DMS 273 treated with DMSO at 0.1 percent for 48 hours (cell line): ENCODE results near the gene TRIOBP.
"Not testable (repeated sequence)": the region's sequence is repeated elsewhere in the genome, so short reads cannot be mapped to it uniquely, and the experiment has no call there.

Source experiments
- DNase-seq: peaks from one replicate; lab custom pipeline; 2025; lab: John Stamatoyannopoulos, UW

Gene TRIOBP

GRCh38 chr22:37775785-37776638 lies 79.2 kb downstream of the TRIOBP start:
- DNase-seq: no peak

DNA sequence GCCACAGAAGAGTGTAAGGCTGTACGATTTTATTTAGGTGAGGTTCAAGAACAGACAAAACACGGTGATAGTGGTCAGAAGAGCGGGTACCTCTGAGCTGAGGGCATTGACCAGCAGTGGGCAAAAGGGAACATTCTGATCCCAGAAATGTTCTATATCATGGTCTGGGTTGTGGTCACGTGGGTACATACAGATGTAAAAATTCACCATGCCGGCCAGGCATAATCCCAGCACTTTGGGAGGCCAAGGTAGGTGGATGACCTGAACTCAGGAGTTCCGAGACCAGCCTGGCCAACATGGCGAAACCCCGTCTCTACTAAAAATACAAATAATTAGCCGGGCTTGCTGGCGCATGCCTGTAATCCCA lies 79.8 kb downstream of the TRIOBP start:
- DNase-seq: no peak

GRCh38 chr22:37777122-37777687 lies 80.4 kb downstream of the TRIOBP start:
- no peak for DNase-seq

DNA sequence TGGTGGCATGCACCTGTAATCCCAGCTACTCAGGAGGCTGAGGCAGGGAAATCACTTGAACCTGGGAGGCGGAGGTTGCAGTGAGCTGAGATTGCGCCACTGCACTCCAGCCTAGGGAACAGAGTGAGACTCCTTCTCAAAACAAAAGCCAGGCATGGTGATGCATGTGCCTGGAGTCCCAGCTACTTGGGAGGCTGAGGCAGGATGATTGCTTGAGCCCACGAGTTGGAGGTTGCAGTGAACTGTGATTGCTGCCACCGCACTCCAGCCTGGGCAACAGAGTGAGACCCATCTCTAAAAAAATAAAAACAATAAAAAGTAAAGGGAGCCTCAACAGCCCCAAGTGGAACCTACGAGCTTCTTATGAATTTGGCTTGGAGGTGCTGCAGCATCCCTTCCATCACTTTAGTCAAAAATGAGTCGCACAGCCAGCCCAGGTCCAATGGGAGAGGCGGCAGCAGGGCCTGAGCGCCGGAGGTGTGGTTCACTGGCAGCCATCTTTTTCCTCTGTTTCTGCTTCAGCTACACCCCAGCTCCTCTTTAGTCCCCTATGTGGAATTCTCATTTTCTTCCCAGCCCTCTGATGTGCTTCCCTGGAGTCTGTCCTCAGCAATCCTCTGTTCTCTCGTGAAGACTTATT lies 81.6 kb downstream of the TRIOBP start:
- DNase-seq: no peak

DNA sequence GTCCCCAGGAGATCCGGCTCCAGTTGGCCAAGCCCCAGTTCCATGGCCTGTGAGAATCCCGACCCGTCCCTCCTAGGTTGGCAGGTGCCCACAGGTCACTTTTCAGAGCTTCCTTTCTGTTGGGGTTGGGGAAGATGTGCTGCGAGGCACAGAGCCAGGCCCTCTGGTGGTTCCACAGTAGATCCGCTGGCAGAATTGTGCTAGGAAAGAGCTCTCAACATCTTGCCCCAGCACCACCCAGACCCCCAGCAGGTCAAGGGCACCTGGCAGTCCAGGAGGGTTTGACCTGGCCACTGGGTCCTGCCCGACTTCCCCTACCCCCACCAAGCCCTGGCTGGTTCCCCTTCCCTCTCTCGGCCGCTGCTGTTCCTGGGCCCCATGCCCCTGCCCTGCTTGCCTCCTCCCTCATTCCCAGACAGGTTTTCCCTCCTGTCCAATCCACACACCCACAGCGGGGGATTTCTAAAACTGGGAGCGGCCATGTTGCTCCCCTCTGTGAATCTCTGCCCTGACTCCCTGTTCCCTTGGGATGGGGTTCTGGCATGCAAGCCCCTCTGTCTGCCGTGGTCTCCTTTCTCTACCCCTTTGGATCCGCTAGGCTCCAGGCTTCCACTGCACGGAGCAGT lies 84.7 kb downstream of the TRIOBP start:
- DNase-seq: no peak

GRCh38 chr22:37782340-37783168 lies 85.7 kb downstream of the TRIOBP start:
- DNase-seq: no peak

GRCh38 chr22:37784829-37785495 lies 88.1 kb downstream of the TRIOBP start:
- no peak for DNase-seq

GRCh38 chr22:37790234-37790633 lies 93.4 kb downstream of the TRIOBP start:
- no peak for DNase-seq

DNA sequence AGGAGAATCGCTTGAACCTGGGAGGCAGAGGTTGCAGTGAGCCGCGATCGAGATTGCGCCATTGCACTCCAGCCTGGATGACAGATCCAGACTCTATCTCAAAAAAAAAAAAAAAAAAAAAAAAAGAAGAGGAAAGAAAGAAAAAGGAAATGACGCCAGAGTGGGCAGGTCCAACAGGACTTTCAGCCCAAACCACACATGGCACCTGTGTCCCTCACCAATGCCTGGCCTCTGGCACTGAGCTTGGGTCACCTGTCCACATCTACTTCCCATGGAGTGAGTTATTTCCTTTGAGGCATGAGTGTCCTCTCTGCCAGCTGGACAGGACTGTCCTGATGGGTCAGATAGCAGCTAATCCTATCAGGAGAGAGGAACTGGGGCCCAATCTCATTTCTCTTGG lies 95.6 kb downstream of the TRIOBP start:
- no peak for DNase-seq

DNA sequence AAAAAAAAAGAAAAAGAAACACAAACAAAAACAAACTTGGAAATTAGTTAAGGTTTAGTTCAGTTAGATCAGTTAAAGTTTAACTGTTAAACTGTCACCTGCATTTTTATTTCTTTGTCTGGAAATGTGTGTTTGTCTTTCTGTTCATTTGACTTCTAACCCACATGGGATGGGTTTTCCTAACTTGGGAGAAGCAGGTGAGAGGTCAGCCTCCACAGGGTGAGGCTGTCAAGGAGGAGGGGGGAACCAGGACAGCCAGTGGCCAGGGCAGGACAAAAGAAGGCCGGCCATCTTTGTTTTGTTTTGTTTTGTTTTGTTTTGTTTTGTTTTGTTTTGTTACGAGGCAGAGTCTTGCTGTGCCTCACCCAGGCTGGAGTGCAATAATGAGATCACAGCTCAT lies 97.5 kb downstream of the TRIOBP start:
- DNase-seq: no peak

- no peak for DNase-seq
Observed at GRCh38 chr22:37796079-37796478, 99.2 kb downstream of the TRIOBP start.

GRCh38 chr22:37797259-37797658 lies 100.4 kb downstream of the TRIOBP start:
- not testable (repeated sequence) for DNase-seq

GRCh38 chr22:37797874-37798500 lies 101.1 kb downstream of the TRIOBP start:
- no peak for DNase-seq

DNA sequence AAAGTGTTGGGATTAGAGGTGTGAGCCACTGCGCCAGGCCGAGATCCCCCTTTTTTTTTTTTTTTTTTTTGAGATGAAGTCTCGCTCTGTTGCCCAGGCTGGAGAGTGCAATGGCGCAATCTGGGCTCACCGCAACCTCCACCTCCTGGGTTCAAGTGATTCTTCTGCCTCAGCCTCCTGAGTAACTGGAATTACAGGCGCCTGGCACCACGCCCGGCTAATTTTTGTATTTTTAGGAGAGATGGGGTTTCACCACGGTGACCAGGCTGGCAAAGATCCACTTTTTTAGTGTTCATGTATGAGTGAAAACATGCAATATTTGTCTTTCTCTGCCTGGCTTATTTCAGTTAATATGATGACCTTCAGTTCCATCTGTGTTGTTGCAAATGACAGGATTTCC lies 103.1 kb downstream of the TRIOBP start:
- not testable (repeated sequence) for DNase-seq

DNA sequence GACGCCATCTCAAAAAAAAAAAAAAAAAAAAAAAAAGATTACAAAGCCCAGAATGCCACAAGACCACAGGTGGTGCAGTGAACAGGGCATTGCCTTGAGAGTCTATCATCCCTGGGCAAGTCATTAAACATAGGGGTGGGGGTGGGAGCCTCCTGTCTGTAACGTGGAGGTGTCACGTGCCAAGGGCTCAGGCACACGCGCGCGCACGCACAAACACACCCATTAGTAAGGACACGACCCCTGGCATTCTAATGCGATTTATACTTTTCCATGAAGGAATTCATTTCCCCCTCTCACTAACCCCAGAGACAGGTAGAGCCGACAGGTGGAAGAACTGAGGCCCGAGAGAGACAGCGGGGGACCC lies 105.1 kb downstream of the TRIOBP start:
- no peak for DNase-seq

DNA sequence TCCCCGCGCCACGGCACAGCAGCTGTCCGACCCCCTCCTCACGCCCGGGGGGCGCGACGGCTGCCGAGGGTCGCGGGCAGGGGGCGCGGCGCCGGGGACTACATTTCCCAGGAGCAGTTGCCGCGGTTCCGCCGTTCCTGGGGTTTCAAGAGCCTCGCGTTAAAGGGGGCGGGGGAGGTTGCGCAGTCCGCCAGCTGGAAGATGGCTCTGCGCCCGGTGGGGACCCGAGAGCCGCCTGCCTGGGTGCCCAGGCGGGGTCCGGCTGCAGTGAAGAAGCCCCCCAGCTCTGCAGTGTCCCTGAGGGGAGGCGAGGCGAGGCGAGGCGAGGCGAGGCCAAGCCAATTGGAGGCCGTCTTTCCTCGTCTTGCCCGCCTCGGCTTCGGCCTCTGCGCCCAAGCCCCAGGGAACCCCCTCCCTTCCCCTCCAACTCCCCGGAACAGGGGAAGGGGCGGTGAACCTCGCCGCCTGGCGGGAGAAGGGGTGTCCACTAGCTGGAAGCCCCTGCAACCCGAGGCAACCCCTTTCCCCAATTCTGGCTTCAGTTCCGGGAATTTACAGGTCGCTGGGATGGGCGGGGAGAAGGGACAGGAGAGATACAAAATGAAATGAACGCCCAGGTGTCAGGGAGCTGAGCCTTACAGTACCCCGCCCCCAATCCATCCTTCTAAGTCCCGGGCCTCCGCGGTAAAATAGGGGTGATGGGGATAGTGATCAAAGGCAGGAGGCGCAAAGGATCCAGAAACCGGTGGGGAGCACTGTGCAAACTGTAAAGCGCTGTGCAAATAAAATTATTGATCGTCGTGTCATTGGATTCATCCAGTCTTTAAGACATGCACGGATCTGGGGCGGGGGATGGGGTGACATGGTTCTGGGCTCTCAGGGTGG lies 105.7 kb downstream of the TRIOBP start:
- peak; percentile 22 for DNase-seq

- DNase-seq: no peak
Observed at GRCh38 chr22:37803195-37803638, 106.4 kb downstream of the TRIOBP start.

- DNase-seq: no peak
Observed at GRCh38 chr22:37803639-37804351, 106.9 kb downstream of the TRIOBP start.

DNA sequence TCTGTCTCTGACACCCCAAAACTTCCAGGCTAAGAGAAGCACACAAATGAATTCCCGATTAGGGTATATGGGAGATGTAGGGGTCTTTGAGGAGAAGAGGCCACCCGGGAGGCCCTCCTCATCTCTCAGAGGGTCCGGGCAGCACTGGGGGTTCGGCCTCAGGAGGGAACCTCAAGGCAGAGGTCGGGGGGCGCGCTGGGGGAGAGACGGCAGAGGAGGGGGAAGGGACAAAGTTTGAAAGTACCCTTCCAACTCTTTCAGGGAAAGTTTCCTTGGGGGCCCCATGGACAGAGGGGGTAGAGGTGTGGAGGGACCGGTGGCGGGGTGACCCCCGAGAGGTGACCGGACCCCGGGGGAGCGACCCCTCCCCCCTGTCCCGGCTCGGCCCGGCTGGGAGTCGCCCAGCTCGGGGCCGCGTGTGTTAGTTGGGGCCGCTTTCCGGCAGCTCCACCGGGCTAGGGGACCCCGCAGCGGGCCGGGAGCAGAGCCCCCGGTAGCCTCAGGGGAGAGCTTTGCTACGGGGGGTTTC lies 107.6 kb downstream of the TRIOBP start:
- no peak for DNase-seq
